ENCODE data around the gene RFPL2.
"Not testable (repeated sequence)": the region's sequence is repeated elsewhere in the genome, so short reads cannot be mapped to it uniquely, and the experiment has no call there.

RFPL2 gene

GRCh38 chr22:32185821-32186220 lies 19.1 kb downstream of the RFPL2 start:
- Histone ChIP-seq H3K36me3 (ENCODE audit: insufficient read depth, low read length) (no peaks in the 10 kb centered on the region), H3K27me3 (ENCODE audit: control insufficient read depth, insufficient read depth, low read length) (no peaks in the 10 kb centered on the region), H3K4me2 (ENCODE audit: low read length) (no peak overlapping the region), H3K9me3 (replicated peaks; ENCODE audit: low read length) (no peaks in the 10 kb centered on the region), H3K9ac (ENCODE audit: low read depth, low read length) (no peak overlapping the region), H3K4me1 (ENCODE audit: control insufficient read depth, insufficient read depth, low read length) (no peaks in the 10 kb centered on the region), H3K4me3 (ENCODE audit: low read length) (no peak overlapping the region)

GRCh38 chr22:32183625-32184024 lies 21.2 kb downstream of the RFPL2 start:
- H3K4me1 ChIP-seq (ENCODE audit: control insufficient read depth, insufficient read depth, low read length): no peaks in the 10 kb centered on the region
- H3K9me3 ChIP-seq (replicated peaks; ENCODE audit: low read length): no peaks in the 10 kb centered on the region
- no peak overlapping the region for H3K4me2 ChIP-seq (ENCODE audit: low read length)
- H3K9ac ChIP-seq (ENCODE audit: low read depth, low read length): no peak overlapping the region
- no peaks in the 10 kb centered on the region for H3K36me3 ChIP-seq (ENCODE audit: insufficient read depth, low read length)
- H3K27me3 ChIP-seq (ENCODE audit: control insufficient read depth, insufficient read depth, low read length): peaks cover 3% of the 10 kb centered on the region
- H3K4me3 ChIP-seq (ENCODE audit: low read length): no peak overlapping the region

- H3K4me3 ChIP-seq (ENCODE audit: low read length): no peak overlapping the region
- H3K9me3 ChIP-seq (replicated peaks; ENCODE audit: low read length): no peaks in the 10 kb centered on the region
- H3K4me1 ChIP-seq (ENCODE audit: control insufficient read depth, insufficient read depth, low read length): no peaks in the 10 kb centered on the region
- peaks cover 5% of the 10 kb centered on the region for H3K27me3 ChIP-seq (ENCODE audit: control insufficient read depth, insufficient read depth, low read length)
- no peak overlapping the region for H3K4me2 ChIP-seq (ENCODE audit: low read length)
- H3K36me3 ChIP-seq (ENCODE audit: insufficient read depth, low read length): no peaks in the 10 kb centered on the region
- no peak overlapping the region for H3K9ac ChIP-seq (ENCODE audit: low read depth, low read length)
Observed at GRCh38 chr22:32181043-32181442, 23.8 kb downstream of the RFPL2 start.

DNA sequence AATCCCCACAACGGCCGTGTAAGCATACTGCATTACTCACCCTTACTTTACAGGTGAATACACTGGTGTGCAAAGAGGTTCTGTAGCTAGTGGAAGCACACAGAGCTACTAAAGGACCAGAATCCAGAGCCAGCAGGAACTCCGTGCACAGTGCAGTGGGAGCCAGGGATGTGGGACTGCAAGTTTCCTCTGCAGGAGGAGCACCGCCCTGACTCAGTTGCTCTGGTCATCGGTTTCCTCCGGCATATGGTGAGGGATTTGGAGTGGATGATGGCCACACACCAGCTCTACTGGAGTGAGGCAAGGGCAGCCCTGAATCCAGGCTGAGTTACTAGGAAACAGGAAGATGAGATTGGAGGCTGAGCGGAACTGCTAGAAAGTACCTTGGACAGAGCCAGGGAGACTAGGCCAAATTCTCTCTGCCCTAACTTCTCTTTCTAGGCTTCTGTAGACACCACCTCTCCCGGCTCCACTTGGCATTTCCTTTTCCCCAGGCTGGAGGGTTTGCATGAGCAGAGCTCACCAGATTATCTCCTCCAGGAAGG lies 27.6 kb downstream of the RFPL2 start:
- no peaks in the 10 kb centered on the region for H3K4me1 ChIP-seq (ENCODE audit: control insufficient read depth, insufficient read depth, low read length)
- H3K9me3 ChIP-seq (replicated peaks; ENCODE audit: low read length): no peaks in the 10 kb centered on the region
- no peaks in the 10 kb centered on the region for H3K36me3 ChIP-seq (ENCODE audit: insufficient read depth, low read length)
- H3K4me2 ChIP-seq (ENCODE audit: low read length): no peak overlapping the region
- H3K4me3 ChIP-seq (ENCODE audit: low read length): no peak overlapping the region
- H3K27me3 ChIP-seq (ENCODE audit: control insufficient read depth, insufficient read depth, low read length): peaks cover 20% of the 10 kb centered on the region
- no peak overlapping the region for H3K9ac ChIP-seq (ENCODE audit: low read depth, low read length)

- Histone ChIP-seq H3K9me3 (replicated peaks; ENCODE audit: low read length) (no peaks in the 10 kb centered on the region), H3K9ac (ENCODE audit: low read depth, low read length) (no peak overlapping the region), H3K4me1 (ENCODE audit: control insufficient read depth, insufficient read depth, low read length) (no peaks in the 10 kb centered on the region), H3K4me2 (ENCODE audit: low read length) (no peak overlapping the region), H3K36me3 (ENCODE audit: insufficient read depth, low read length) (no peaks in the 10 kb centered on the region), H3K27me3 (ENCODE audit: control insufficient read depth, insufficient read depth, low read length) (peaks cover 20% of the 10 kb centered on the region), H3K4me3 (ENCODE audit: low read length) (no peak overlapping the region)
Observed at GRCh38 chr22:32175683-32176644, 28.9 kb downstream of the RFPL2 start.

DNA sequence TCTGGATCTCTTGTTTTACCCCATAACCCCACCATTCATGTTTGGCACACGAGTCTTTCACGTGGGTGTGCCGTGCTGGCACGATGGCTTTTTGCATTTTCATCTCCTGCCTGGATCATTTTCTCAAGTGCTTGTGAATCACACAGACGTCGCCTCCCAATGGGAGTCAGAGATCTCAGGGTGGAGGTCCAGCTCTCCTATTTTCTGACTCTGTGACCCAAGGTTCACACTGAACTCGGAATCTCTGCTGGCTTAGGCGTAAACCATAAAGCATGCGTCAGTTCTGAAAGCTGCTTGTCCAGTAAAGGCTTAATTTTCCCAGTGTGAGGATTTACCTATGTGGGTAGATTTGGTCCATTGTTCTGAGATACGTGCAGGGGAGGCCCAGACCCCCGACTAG lies 29.8 kb downstream of the RFPL2 start:
- H3K9me3 ChIP-seq (replicated peaks; ENCODE audit: low read length): no peaks in the 10 kb centered on the region
- H3K4me3 ChIP-seq (ENCODE audit: low read length): no peak overlapping the region
- no peak overlapping the region for H3K4me2 ChIP-seq (ENCODE audit: low read length)
- no peaks in the 10 kb centered on the region for H3K36me3 ChIP-seq (ENCODE audit: insufficient read depth, low read length)
- no peak overlapping the region for H3K9ac ChIP-seq (ENCODE audit: low read depth, low read length)
- H3K27me3 ChIP-seq (ENCODE audit: control insufficient read depth, insufficient read depth, low read length): peaks cover 17% of the 10 kb centered on the region
- H3K4me1 ChIP-seq (ENCODE audit: control insufficient read depth, insufficient read depth, low read length): no peaks in the 10 kb centered on the region

DNA sequence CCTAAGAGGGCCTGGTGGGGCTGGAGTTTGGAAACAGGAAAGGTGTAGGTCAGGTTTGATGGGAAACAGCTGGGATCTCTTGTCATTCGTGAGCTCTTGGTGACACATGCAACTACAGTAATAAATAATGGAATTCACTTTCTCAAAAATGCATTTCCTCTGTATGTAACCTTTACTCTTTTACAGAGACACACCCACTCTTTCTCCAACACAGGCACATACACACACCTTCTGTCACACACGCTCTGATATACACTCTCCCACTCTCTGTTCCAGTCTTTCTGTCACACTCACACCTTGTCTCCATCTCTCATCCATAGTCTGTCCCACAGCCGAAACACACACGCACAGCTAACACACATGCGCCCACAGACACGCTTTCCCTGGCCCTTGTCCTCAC lies 39.2 kb downstream of the RFPL2 start:
- Histone ChIP-seq H3K4me1 (ENCODE audit: control insufficient read depth, insufficient read depth, low read length) (no peaks in the 10 kb centered on the region), H3K4me2 (ENCODE audit: low read length) (no peak overlapping the region), H3K4me3 (ENCODE audit: low read length) (no peak overlapping the region), H3K27me3 (ENCODE audit: control insufficient read depth, insufficient read depth, low read length) (peaks cover 4% of the 10 kb centered on the region), H3K9me3 (replicated peaks; ENCODE audit: low read length) (no peaks in the 10 kb centered on the region), H3K9ac (ENCODE audit: low read depth, low read length) (no peak overlapping the region), H3K36me3 (ENCODE audit: insufficient read depth, low read length) (no peaks in the 10 kb centered on the region)

DNA sequence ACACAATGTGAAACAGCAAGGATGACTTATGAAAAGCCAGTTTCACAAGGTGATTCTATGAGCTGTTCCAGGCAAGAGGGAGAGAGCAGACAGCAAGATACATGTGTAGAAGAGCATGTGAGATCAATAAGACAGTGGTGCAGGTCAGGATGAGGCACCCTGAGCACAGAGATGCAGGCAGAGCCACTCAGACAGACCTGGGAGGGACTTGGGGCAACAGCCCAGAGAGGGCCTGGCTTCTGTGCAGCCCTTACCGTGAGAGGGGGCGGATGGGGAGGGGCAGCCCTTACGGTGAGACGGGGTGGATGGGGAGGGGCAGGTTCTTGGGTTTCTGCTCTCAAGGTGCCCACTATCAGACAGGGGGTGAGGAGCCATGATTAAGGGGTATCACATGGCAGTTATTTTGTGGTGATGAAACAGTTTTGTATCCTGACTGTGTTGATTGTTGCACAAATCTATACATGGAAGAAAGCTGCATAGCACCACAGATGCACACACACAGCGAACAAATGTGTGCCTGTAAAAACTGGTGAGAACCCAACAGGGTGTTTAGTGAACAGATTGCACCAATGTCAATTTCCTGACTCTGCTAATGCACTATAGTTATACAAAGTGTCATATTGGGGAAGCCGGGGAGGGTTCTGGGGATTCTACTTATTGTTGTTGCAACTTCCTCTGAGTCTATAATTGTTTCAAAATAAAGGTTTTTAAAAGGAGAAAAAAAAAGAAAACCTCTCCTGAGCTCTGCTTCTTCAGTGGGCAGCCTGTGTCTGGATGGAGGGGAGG lies 40.6 kb downstream of the RFPL2 start:
- Histone ChIP-seq H3K4me1 (ENCODE audit: control insufficient read depth, insufficient read depth, low read length) (no peaks in the 10 kb centered on the region), H3K27me3 (ENCODE audit: control insufficient read depth, insufficient read depth, low read length) (peaks cover 6% of the 10 kb centered on the region), H3K4me3 (ENCODE audit: low read length) (no peak overlapping the region), H3K9ac (ENCODE audit: low read depth, low read length) (no peak overlapping the region), H3K36me3 (ENCODE audit: insufficient read depth, low read length) (no peaks in the 10 kb centered on the region), H3K9me3 (replicated peaks; ENCODE audit: low read length) (no peaks in the 10 kb centered on the region), H3K4me2 (ENCODE audit: low read length) (no peak overlapping the region)

GRCh38 chr22:32160411-32160810 lies 44.5 kb downstream of the RFPL2 start:
- H3K4me3 ChIP-seq (ENCODE audit: low read length); H3K9ac ChIP-seq (ENCODE audit: low read depth, low read length); H3K4me2 ChIP-seq (ENCODE audit: low read length); H3K9me3 ChIP-seq (replicated peaks; ENCODE audit: low read length); H3K36me3 ChIP-seq (ENCODE audit: insufficient read depth, low read length); H3K4me1 ChIP-seq (ENCODE audit: control insufficient read depth, insufficient read depth, low read length): not testable (repeated sequence)
- peaks cover 11% of the 10 kb centered on the region for H3K27me3 ChIP-seq (ENCODE audit: control insufficient read depth, insufficient read depth, low read length)

DNA sequence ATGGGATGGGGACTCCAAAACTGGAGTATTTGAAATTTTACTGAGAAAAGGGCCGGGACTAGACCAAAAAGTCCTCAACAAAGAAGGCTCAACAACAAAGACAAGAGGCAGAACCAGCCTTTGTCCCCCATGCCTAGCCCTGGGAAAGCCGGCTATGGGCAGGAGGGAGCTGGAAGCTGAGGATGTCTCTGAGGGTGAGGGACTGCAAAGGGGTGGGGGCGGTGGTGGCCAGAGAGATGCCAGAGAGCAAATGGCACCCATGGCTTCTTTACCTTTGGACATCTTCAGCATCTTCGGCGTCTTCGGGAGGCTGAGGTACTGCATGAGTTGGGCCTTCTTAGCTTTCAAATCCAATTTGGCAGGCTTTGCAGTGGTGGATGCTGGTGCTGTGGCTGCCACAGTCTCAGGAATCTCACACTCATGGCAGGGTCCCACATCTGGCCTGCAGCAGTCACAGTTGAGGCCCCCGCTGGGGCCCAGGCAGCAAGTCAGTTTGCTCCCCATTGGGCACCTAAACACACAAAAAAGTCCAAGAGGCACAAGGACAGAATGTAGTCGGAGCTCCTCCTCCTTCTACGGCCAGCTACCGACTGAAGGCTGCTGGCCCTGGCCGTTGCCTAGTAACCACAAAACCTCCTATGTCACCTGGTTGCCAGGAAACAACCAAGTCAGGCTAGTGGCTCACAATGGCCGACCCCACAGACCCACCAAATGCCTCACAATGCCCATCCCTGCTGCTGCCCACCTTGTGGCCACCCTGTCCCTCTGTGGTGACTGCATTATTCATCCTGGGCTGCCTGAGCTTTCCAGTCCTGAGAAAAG lies 46.0 kb downstream of the RFPL2 start, which contains the start of gene C22orf42:
TSS of gene C22orf42 (minus strand) at position 592 of the 822 bp plus-strand sequence. CDS start at position 504, 88 bp downstream.
- no peak within 1 kb of the TSS for H3K4me3 ChIP-seq (ENCODE audit: low read length)

GRCh38 chr22:32157632-32158031 lies 47.2 kb downstream of the RFPL2 start:
- H3K4me3 ChIP-seq (ENCODE audit: low read length); H3K9me3 ChIP-seq (replicated peaks; ENCODE audit: low read length): not testable (repeated sequence)

More for the DNA sequence above, 46.0 kb downstream of the RFPL2 start, which contains the start of gene C22orf42:
- Histone ChIP-seq H3K27me3 (ENCODE audit: control insufficient read depth, insufficient read depth, low read length) (peaks cover 7% of the 10 kb centered on the region), H3K4me2 (ENCODE audit: low read length) (no peak within 1 kb of the TSS), H3K4me1 (ENCODE audit: control insufficient read depth, insufficient read depth, low read length) (no peaks in the 10 kb centered on the region), H3K9ac (ENCODE audit: low read depth, low read length) (no peak within 1 kb of the TSS), H3K9me3 (replicated peaks; ENCODE audit: low read length) (no peaks in the 10 kb centered on the region), H3K36me3 (ENCODE audit: insufficient read depth, low read length) (no peaks in the 10 kb centered on the region)

More at GRCh38 chr22:32157632-32158031, 47.2 kb downstream of the RFPL2 start:
- not testable (repeated sequence) for H3K4me2 ChIP-seq (ENCODE audit: low read length); H3K27me3 ChIP-seq (ENCODE audit: control insufficient read depth, insufficient read depth, low read length); H3K9ac ChIP-seq (ENCODE audit: low read depth, low read length); H3K36me3 ChIP-seq (ENCODE audit: insufficient read depth, low read length); H3K4me1 ChIP-seq (ENCODE audit: control insufficient read depth, insufficient read depth, low read length)

All from skeletal muscle satellite cell (primary cell).